ENCODE results near the gene ZBTB47.

The ZBTB47 gene

GRCh38 chr3:42652611-42653302 is 740 bp upstream of the ZBTB47 start:
- peak; percentile 51 for DNase-seq (ENCODE audit: low read depth)

DNA sequence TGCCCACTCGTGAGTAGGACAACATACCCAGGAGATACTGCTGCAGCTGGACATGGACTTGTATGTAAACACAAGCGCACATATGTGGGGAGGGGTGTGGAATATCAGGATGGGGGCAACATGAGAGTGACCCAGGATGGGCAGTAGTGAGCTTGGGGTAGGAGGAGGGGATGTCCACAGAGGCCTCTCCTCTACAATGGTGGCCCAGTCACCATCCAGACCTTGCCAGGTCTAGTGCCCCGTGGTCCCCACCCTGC is 266 bp upstream of the ZBTB47 start:
- no peak for DNase-seq (ENCODE audit: low read depth)

- no peak for DNase-seq (ENCODE audit: low read depth)
Measured at GRCh38 chr3:42654331-42655201, 1.1 kb downstream of the ZBTB47 start.

GRCh38 chr3:42655331-42655888 is 1.9 kb downstream of the ZBTB47 start:
- DNase-seq (ENCODE audit: low read depth): no peak

DNA sequence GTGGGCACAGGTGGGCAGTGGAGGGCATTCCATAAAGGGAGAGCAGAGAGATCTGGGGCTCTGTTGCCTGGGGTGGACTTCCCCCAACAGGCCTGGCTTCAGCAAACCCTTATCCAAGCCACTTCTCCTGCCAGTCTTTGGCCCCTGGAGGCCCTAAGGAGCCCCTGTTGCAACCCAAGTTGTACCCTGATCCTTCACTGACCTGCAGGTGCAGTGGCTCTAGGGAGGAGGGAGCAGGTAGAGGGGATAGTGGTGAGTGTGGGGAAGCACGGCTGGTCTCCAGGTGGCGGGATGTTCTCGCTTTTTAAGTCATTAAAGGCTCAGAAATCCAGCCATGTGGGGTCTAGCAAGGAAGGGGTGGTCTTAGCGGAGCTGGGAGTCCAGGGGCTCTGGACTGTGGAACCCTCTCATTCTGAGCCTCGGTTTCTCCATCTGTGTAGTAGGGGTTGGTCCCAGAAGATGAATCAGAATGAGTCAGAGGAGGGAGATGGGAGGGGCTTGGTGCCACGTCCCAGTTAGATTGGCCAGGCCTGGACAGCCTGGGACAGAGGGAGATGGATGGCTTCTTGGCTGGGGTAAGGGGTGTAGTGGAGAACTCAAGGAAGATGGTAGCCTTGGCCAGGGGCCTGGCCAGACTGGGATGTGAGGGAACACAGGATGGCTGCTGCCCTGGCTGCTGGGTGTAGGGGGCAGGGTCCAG is 2.6 kb downstream of the ZBTB47 start:
- no peak for DNase-seq (ENCODE audit: low read depth)

DNA sequence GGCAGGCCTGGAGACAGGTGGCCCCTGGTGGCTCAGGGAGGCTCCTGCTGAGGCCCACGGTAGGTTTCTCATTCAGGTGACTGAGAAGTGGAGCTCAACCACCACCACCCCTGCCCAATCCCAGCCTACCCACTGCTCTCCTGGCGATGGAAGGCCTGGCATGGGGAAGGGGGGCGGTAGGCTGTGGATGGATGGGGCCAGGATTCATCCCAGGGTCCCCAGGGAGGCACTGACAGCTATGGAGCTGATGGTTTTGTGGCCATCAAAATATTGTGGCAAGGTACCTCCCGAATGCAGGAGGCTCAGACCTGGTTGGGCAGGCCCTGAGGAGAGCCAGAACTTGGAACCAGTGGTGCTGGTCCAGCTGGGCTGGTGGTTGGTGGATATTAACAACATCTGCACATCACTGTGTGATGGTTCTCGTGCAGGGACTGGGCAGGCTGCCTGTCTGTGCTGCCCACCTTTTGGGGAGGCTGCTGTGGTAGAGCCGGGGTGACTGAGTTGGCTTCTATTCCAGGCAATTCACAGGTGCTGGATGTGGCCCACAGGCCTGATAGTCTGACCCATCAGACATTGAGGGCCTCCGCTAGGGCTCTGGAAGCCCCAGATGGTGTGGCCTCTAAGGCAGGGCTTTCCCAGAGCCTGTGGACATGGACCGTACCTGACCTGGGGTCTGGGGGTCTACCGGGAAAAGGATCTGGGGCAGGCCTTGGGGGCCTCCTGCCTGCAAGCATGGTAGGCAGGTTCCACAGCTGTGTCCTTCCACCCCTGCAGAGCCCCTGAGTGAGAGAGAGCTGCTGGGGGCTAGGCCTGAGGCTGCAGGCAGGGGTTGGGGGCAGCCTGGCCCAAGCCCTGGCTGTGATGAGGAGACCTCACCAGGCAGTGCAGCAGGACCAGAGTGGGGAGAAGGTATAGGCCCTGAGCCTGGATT is 3.4 kb downstream of the ZBTB47 start:
- DNase-seq (ENCODE audit: low read depth): no peak

DNA sequence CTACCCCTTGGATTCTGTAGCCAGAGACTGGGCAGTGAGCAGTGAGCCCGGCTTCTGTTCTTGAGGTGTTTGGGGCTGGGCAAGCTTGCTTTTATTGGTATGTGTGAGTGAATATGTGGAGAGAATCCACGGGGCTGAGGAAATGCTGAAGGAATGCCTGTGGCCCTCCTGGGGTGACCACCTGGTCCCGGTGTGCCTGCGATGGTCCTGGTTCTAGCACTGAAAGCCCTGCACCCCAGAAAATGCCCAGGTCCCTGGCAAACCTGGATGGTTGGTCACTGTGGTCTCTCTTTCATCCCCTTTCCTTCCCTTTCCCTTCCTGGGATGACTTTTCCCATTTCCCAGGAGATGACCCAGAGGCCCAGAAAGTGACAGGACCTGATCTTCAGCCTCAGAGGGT is 4.2 kb downstream of the ZBTB47 start:
- no peak for DNase-seq (ENCODE audit: low read depth)

DNA sequence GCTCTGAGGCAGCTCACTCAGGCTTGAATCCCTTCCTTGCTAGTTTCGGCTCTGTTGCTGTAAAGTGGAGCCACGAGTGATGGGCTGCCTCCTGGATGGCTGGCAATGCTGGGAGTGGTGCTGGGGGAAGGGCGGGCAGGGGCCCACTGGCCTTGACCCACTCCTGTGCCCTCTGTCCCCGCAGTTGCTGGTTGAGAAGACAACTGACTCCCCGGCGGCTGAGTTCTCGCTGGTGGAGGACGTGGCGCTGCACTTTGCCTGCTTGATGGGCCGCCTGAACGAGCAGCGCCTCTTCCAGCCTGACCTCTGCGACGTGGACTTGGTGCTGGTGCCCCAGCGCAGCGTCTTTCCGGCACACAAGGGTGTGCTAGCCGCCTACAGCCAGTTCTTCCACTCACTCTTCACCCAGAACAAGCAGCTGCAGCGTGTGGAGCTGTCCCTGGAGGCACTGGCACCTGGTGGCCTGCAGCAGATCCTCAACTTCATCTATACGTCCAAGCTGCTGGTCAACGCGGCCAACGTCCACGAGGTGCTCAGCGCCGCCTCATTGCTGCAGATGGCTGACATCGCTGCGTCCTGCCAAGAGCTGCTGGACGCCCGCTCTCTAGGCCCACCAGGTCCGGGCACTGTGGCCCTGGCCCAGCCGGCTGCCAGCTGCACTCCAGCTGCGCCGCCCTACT is 4.7 kb downstream of the ZBTB47 start:
- no peak for DNase-seq (ENCODE audit: low read depth)

DNA sequence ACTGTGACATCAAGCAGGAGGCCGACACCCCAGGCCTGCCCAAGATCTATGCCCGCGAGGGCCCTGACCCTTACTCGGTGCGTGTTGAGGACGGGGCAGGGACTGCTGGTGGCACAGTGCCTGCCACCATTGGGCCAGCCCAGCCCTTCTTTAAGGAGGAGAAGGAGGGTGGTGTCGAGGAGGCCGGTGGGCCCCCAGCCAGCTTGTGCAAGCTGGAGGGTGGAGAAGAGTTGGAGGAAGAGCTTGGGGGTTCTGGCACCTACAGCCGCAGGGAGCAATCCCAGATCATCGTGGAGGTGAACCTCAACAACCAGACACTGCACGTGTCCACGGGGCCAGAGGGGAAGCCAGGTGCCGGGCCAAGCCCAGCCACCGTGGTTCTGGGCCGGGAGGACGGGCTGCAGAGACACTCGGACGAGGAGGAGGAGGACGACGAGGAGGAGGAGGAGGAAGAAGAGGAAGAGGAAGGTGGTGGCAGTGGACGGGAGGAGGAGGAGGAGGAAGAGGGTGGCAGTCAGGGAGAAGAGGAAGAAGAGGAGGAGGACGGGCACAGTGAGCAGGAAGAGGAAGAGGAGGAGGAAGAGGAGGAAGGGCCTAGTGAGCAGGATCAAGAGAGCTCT is 5.4 kb downstream of the ZBTB47 start:
- no peak for DNase-seq (ENCODE audit: low read depth)

- no peak for DNase-seq (ENCODE audit: low read depth)
Measured at GRCh38 chr3:42659451-42660130, 6.1 kb downstream of the ZBTB47 start.

- no peak for DNase-seq (ENCODE audit: low read depth)
Measured at GRCh38 chr3:42660131-42660715, 6.7 kb downstream of the ZBTB47 start.

- no peak for DNase-seq (ENCODE audit: low read depth)
Measured at GRCh38 chr3:42660898-42661297, 7.4 kb downstream of the ZBTB47 start.

DNA sequence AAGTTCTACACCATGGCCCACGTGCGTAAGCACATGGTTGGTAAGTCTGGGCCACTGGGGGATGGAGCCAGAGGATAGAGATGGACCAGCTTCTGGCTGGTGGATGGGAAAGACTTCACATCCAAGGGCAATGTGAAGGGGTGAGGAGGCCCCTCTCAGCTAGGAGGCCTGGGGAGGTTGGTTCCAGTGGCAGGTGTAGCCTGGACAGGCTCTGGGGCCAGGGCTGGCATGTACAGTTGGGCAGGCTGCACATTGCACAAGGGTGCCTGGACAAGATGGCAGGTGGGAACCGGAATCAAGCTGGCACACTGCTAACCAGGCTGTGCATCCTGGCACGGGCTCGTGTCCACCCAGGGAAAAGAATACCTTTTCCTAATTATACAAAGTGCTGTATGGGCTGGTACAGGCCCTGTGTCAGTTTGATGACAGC is 8.1 kb downstream of the ZBTB47 start:
- DNase-seq (ENCODE audit: low read depth): no peak

DNA sequence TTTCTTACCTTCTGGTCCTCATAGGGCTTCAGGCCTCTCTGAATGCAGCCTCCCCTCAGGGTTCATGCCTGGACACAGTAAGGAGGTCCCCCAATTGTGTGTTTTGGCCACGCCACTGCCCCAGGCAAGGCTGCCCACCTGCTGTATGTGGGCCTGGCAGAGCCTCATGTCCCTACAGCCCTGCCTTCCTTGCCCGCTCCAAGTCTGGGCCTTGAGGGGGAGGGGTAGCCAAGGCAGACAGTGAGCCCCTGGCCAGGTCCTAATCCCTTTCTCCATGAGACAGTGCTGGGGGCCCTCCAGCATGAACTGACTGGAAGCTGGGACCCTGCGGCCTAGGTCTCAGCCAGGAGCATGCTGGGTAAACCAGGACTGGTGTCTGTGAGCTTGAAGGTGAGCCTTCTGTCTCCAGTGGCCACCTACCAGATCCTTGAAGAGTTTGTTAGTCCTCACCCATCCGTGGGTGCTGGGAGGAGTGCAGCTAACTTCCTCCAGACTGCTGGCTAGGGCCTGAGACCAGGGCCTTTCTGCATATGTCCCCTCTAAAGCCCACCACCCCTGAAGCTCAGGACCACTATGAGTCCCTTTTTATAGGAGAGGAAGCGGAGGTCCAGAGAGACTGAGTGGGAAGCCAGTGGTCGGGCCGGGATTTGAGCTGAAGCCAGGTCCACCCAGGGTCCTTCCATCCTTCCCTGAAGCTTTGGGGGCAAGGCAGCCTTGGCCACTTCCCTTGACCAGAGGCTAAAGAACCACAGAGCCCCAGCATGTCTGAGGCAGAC is 8.7 kb downstream of the ZBTB47 start:
- no peak for DNase-seq (ENCODE audit: low read depth)

GRCh38 chr3:42662813-42663535 is 9.5 kb downstream of the ZBTB47 start:
- DNase-seq (ENCODE audit: low read depth): no peak

- no peak for DNase-seq (ENCODE audit: low read depth)
Measured at GRCh38 chr3:42663581-42664437, 10.3 kb downstream of the ZBTB47 start.

GRCh38 chr3:42664438-42664803 is 10.9 kb downstream of the ZBTB47 start:
- no peak for DNase-seq (ENCODE audit: low read depth)

All from non-pigmented ciliary epithelial cell (primary cell).